Smooth muscle cell of bladder (primary cell): ENCODE results near the gene PCBP2. TPM values are rescaled to one million over a fixed set of nuclear protein-coding genes. Genes with fewer than 3 reads are reported as not detected.

ENCODE experiments used
- total RNA-seq: library from RNA; depleted of rRNA; stranded (reverse); fragments of >200 nt; gene quantifications from 2 replicates; pipeline ENCODE4 v1.2.3, GENCODE V29; 2014

The PCBP2 gene
- 191 and 202 TPM in 2 replicates for total RNA-seq

DNA sequence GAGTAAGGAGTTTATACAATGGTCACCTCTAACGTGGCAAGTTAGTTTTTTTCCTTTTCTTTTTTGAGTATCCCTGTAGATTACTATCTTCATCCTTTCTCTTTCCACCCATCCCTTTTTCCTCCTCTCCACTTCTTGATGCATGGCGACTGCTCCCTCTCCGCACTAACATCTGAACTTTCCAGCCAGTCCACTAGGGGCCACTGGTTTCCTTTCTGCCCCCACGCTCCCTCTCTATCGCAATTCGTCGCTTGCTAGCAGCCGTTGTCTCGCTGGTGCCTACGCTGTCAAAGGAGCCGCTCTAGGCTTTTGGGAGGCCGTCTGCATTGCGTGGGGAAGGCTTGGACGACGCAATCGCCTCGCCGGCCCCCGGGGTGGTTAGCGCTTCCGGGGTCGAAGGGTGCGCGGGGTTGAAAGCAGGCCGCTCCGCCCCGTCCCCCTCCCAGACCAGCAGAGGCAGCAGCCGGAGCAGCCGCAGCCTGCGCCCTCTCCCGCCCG is at the start of gene PCBP2:
TSS of gene PCBP2 (plus strand) at position 442 of the 498 bp plus-strand sequence. CDS start 2,699 bp downstream, outside the sequence.

DNA sequence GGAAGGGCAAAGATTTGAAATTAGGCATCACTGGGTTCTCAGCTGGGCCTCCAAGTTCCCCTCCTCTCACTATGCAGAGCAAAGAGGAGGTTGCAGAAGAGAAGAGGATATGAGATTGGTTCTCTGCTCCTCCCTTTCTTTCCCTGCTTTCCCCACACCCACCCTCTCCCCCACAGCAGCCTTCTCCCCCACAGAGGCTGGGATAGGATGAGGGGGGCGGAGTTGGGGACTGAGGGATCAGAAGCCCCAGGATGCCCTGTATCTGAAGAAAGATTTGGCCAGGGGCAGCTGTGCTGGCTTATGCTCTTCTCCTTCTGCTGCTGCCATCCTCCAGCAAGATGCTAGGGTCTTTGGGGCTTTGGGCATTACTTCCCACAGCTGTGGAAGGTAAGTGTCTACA is 28.3 kb upstream of the PCBP2 start, which contains the start of gene AMHR2:
TSS of gene AMHR2 (plus strand) at position 259 of the 400 bp plus-strand sequence. CDS start at position 339, 80 bp downstream.

GRCh38 chr12:53441040-53441833 is 10.7 kb upstream of the PCBP2 start, which contains the start of gene PRR13:
Gene PRR13 (plus strand): TSS chr12:53441734. CDS start chr12:53442715, 981 bp downstream.

GRCh38 chr12:53499266-53500141 is 47.6 kb downstream of the PCBP2 start, which contains the start of gene MAP3K12:
Gene MAP3K12 (minus strand): TSS chr12:53499458. CDS start chr12:53487391, 12,067 bp downstream.

GRCh38 chr12:53500776-53501614 is 49.1 kb downstream of the PCBP2 start, which contains the start of gene TARBP2:
Gene TARBP2 (plus strand): TSS chr12:53501283. CDS start chr12:53501409, 126 bp downstream.

GRCh38 chr12:53506881-53507602 is 55.1 kb downstream of the PCBP2 start, which contains the start of gene NPFF:
Gene NPFF (minus strand): TSS chr12:53507484. CDS start chr12:53507474, 10 bp downstream.

Other genes starting within 250 kb of the PCBP2 start
- gene ITGB7, start 244.9 kb upstream of the PCBP2 start, total RNA-seq: 0.14 and 0.37 TPM in 2 replicates
- gene RARG, start 219.9 kb upstream of the PCBP2 start, total RNA-seq: 17.5 and 21.2 TPM in 2 replicates
- gene ESPL1, start 183.8 kb upstream of the PCBP2 start, total RNA-seq: 0.46 and 1.00 TPM in 2 replicates
- 998 and 1,105 TPM in 2 replicates for gene PFDN5, start 156.6 kb upstream of the PCBP2 start, total RNA-seq
- 54.5 and 64.1 TPM in 2 replicates for gene MYG1, start 152.4 kb upstream of the PCBP2 start, total RNA-seq
- 30.0 and 38.0 TPM in 2 replicates for gene AAAS, start 130.5 kb upstream of the PCBP2 start, total RNA-seq
- gene SP7, start 115.7 kb upstream of the PCBP2 start, total RNA-seq: not detected in 2 replicates
- gene SP1, start 71.9 kb upstream of the PCBP2 start, total RNA-seq: 20.3 and 21.7 TPM in 2 replicates
- gene AMHR2, start 28.2 kb upstream of the PCBP2 start, total RNA-seq: not detected in 2 replicates
- 25.2 and 27.5 TPM in 2 replicates for gene PRR13, start 10.4 kb upstream of the PCBP2 start, total RNA-seq
- gene MAP3K12, start 47.4 kb downstream of the PCBP2 start, total RNA-seq: 29.6 and 40.3 TPM in 2 replicates
- gene TARBP2, start 49.2 kb downstream of the PCBP2 start, total RNA-seq: 34.7 and 39.8 TPM in 2 replicates
- not detected in 2 replicates for gene NPFF, start 55.4 kb downstream of the PCBP2 start, total RNA-seq
- gene ATF7, start 174.3 kb downstream of the PCBP2 start, total RNA-seq: 5.5 and 7.9 TPM in 2 replicates
- 142 and 148 TPM in 2 replicates for gene ATP5MC2, start 224.0 kb downstream of the PCBP2 start, total RNA-seq